WI38 (cell line): ENCODE measurements around the gene LRIT2.

ENCODE experiments used
- H3K4me3 ChIP-seq: 2 replicates; pipeline ENCODE4 v1.5.1; 2011; ENCODE audit warnings: low read depth, mild to moderate bottlenecking, control low read depth, low read length
- CTCF ChIP-seq: IDR thresholded peaks from 2 replicates; pipeline ENCODE4 v1.5.1; 2012; ENCODE audit warnings: low read depth, mild to moderate bottlenecking, control low read depth, low read length

The LRIT2 gene

GRCh38 chr10:84205049-84205852, 20.1 kb downstream of the LRIT2 start:
- TF ChIP-seq CTCF = peak; percentile 88
- no peak overlapping the region for H3K4me3 ChIP-seq

- H3K4me3 ChIP-seq = no peak overlapping the region
- TF ChIP-seq CTCF = no peak
These were observed 20.7 kb downstream of the LRIT2 start for GRCh38 chr10:84204610-84205009.

GRCh38 chr10:84204122-84204521, 21.2 kb downstream of the LRIT2 start:
- peak; percentile 32 for TF ChIP-seq CTCF
- no peak overlapping the region for H3K4me3 ChIP-seq

- TF ChIP-seq CTCF = no peak
- H3K4me3 ChIP-seq = no peak overlapping the region
These were observed 23.0 kb downstream of the LRIT2 start for GRCh38 chr10:84202349-84202748.

GRCh38 chr10:84201682-84202081, 23.7 kb downstream of the LRIT2 start:
- H3K4me3 ChIP-seq = no peak overlapping the region
- no peak for TF ChIP-seq CTCF

GRCh38 chr10:84201244-84201606, 24.1 kb downstream of the LRIT2 start:
- H3K4me3 ChIP-seq = no peak overlapping the region
- no peak for TF ChIP-seq CTCF

GRCh38 chr10:84200537-84201243, 24.7 kb downstream of the LRIT2 start:
- no peak for TF ChIP-seq CTCF
- H3K4me3 ChIP-seq = no peak overlapping the region
